Kidney (tissue), 14 donors: ENCODE measurements around the gene NAA40. TPM values are rescaled to one million over a fixed set of nuclear protein-coding genes. Genes with fewer than 3 reads are reported as not detected.

Experiments used
- DNase-seq, 5 donors: peaks; one replicate each; pipeline ENCODE4 v3.0.0-alpha.2; 2013 to 2020
- FAIRE-seq: peaks from 2 replicates; lab custom pipeline; 2012; peaks lifted over from hg19 to GRCh38; lab: Jason Lieb, UNC
- H3K27ac ChIP-seq, 2 donors: one replicate each; pipeline ENCODE4 v1.7.0; 2013; ENCODE audit warnings: low read depth in 2 of 2, low read length in 2 of 2, inconsistent platforms in 1 of 2
- H3K27me3 ChIP-seq: one replicate; pipeline ENCODE4 v1.7.1; 2013; ENCODE audit warnings: low read length, inconsistent platforms; ENCODE audit not compliant: control insufficient read depth, insufficient read depth
- H3K36me3 ChIP-seq, 3 donors: one replicate each; pipeline versions ENCODE4 v1.7.0 to v1.7.1; 2013; ENCODE audit warnings: low read length in 3 of 3, control low read depth in 1 of 3, inconsistent platforms in 1 of 3; ENCODE audit not compliant: insufficient read depth in 3 of 3, control insufficient read depth in 2 of 3
- H3K4me1 ChIP-seq, 3 donors: one replicate each; pipeline versions ENCODE4 v1.7.0 to v1.7.1; 2013; ENCODE audit warnings: low read length in 3 of 3, inconsistent platforms in 1 of 3, low read depth in 1 of 3; ENCODE audit not compliant: control insufficient read depth in 2 of 3, insufficient read depth in 2 of 3
- H3K4me3 ChIP-seq, 3 donors: one replicate each; pipeline versions ENCODE4 v1.7.0 to v1.8.1; 2013; ENCODE audit warnings: low read length in 3 of 3, control low read depth in 1 of 3, inconsistent platforms in 1 of 3
- H3K9ac ChIP-seq, 3 donors: one replicate each; pipeline versions ENCODE4 v1.7.0 to v1.7.1; 2013; ENCODE audit warnings: low read length in 3 of 3, control low read depth in 1 of 3, inconsistent platforms in 1 of 3
- H3K9me3 ChIP-seq, 3 donors: one replicate each; pipeline versions ENCODE4 v1.7.0 to v1.7.1; 2013; ENCODE audit warnings: low read length in 3 of 3, control low read depth in 1 of 3, inconsistent platforms in 1 of 3; ENCODE audit not compliant: control insufficient read depth in 2 of 3, insufficient read depth in 1 of 3
- CTCF ChIP-seq: IDR thresholded peaks from 3 replicates; pipeline ENCODE4 v1.5.1; 2012; ENCODE audit warnings: mild to moderate bottlenecking, moderate library complexity, borderline replicate concordance; ENCODE audit not compliant: insufficient read depth; ENCODE audit errors: extremely low read depth
- intact Hi-C: fragments of 100-400 bp; cut with DNase I; formaldehyde crosslinking; loops from one replicate; pipeline ENCODE4 v1.11.1; 2022
- polyA plus RNA-seq: library from polyadenylated mRNA; stranded (reverse); fragments of 350-450 nt; fragmentation: Illumina TruSeq; extraction: RNeasy Lipid Tissue Mini Kit (QIAGEN cat#74804); gene quantifications from one replicate; pipeline ENCODE4 v1.2.3, GENCODE V29; 2014; ENCODE audit warnings: low read depth, low replicate concordance; ENCODE audit not compliant: insufficient read depth
- total RNA-seq: library from RNA; stranded (reverse); fragmentation: NEBNext Ultra II Directional; extraction: Animal tissue kit (Norgen Biotek cat#: 25700); gene quantifications from one replicate; pipeline ENCODE4 v1.2.1, GENCODE V29; 2021
- donor health status: control.
- donor health status: control.
- donor health status: control.
- donor health status: control.
- donor health status: control.
- donor health status: DM: yes; HTN: yes; CAD: no.
- donor health status: Normal renal cell carcinoma (clear cell type).

Gene NAA40
- total and polyA plus RNA-seq, 2 donors from 2014 or later: 11.8 to 27.2 TPM

GRCh38 chr11:63916837-63917691 lies 21.7 kb upstream of the NAA40 start, which contains the start of gene RCOR2:
TSS of gene RCOR2 (minus strand) at chr11:63917164. CDS start at chr11:63916456, 708 bp downstream.
- H3K36me3 ChIP-seq: no peaks in the 10 kb centered on the region
- peak within 1 kb of the TSS in 2 of 3 donors; percentile 5 to 34 for H3K9ac ChIP-seq
- H3K27me3 ChIP-seq: no peaks in the 10 kb centered on the region
- TF ChIP-seq CTCF: no peak
- peaks cover 0 to 33% (median 9%) of the 10 kb centered on the region in 3 donors for H3K4me1 ChIP-seq
- intact Hi-C loops: no loop called here
- DNase-seq (peak; percentile 90 to 94 (median 91)), FAIRE-seq (no peak)
- no peak within 1 kb of the TSS for H3K27ac ChIP-seq
- peak within 1 kb of the TSS; percentile 19 to 46 (median 20) for H3K4me3 ChIP-seq
- H3K9me3 ChIP-seq: peaks cover 0 to 3% (median 0%) of the 10 kb centered on the region in 3 donors

DNA sequence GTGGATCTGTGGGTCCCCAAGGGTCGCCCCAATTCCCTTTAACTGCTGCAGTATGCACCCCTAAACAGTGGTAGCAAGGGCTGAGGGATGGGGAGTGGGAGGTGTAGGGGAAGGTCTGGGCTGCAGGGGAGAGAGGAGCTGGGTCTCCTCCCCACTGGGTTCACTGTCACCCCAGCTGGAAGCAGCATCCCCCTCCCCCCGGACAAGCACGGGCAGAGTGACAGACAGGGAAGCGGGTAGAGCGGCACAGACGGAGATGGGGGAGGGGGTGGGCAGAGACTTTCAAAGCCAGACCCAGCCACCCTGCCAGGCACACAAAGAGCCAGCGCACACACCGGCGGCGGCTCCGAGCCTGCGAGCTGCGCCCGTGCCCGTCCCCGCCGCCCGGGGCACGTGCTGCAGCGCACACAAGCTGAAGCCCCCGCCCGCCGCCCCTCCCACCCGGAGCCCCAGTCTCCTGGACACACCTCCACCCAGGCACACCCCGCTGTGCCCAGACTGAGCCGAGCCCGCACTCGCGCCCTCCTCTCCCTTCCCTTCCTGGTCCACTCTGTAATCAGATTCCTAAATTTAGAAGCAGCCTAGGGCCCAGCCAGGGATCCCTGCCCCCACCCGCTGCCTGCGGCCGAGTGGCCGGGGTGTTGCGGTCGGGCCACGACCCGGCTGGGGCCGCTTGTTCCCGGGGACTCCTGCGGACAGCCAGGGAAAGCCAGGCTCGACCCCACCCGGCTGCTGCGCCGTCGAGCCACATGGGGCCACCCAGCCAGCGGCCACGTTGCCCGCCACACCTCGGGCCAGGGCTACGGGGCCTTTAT lies 20.9 kb upstream of the NAA40 start:
- Histone ChIP-seq H3K36me3 (no peaks in the 10 kb centered on the region), H3K9me3 (peaks cover 0 to 3% (median 0%) of the 10 kb centered on the region in 3 donors), H3K27me3 (no peaks in the 10 kb centered on the region), H3K27ac (peak overlapping the region in 1 of 2 donors; percentile 17), H3K4me3 (peak overlapping the region in 2 of 3 donors; percentile 19 to 46), H3K4me1 (peaks cover 0 to 33% (median 9%) of the 10 kb centered on the region in 3 donors), H3K9ac (peak overlapping the region in 1 of 3 donors; percentile 34)
- TF ChIP-seq CTCF: no peak
- intact Hi-C loops: no loop called here
- FAIRE-seq (no peak), DNase-seq (peak; percentile 70 to 91 (median 74))

DNA sequence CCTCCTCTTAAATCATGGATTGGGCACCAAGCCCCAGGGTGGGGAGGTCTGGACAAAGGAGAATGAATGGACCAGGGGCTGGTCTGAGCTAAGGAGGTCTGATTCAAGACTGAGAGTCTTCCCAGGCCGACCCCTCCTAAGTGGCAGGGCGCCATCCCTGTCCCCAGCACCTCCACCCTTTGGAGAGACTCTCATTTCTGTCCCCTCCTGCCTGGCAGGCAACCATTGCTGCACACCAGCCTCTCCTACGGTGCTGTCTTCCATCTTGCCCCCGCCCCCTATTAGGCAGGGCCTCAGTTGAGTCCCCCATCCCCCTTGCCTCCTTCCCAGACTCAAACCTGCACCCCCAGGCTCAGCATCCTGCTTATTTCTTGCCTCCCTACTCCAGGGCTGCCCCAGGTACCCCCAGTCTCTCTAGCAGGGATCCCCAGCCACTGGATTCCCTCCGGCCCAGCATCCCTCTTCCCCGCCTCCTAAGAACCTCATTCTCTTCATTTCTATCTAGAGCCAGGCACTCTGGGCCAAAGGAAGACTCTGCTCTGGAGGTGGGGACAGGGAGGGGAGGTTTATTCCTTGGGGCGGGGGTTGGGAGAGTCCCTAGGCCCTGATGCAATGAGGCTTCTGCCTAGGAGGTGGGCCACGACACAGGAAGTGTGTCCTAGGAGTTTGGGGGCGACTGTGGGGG lies 20.2 kb upstream of the NAA40 start:
- peak overlapping the region in 1 of 2 donors; percentile 22 for H3K27ac ChIP-seq
- no peaks in the 10 kb centered on the region for H3K27me3 ChIP-seq
- no peak for FAIRE-seq
- peaks cover 0 to 3% (median 0%) of the 10 kb centered on the region in 3 donors for H3K9me3 ChIP-seq
- no peak overlapping the region for H3K9ac ChIP-seq
- H3K4me3 ChIP-seq: no peak overlapping the region
- intact Hi-C loops: no loop called here
- peak in 3 of 5 donors; percentile 28 to 68 (median 41) for DNase-seq
- peaks cover 0 to 33% (median 9%) of the 10 kb centered on the region in 3 donors for H3K4me1 ChIP-seq
- no peaks in the 10 kb centered on the region for H3K36me3 ChIP-seq
- no peak for TF ChIP-seq CTCF
